NB4 (cell line): ENCODE data around the gene VPS9D1.
A peak's percentile ranks its signal among the peaks of the same experiment; 100 is the strongest.

Experiments used
- CTCF ChIP-seq: IDR thresholded peaks from one replicate; pipeline ENCODE4 v1.5.1; 2012; ENCODE audit warnings: low read depth, low read length
- POLR2A ChIP-seq: IDR thresholded peaks from 2 replicates; pipeline ENCODE4 v1.6.1; 2011; ENCODE audit warnings: mild to moderate bottlenecking; ENCODE audit not compliant: insufficient read length; ENCODE audit errors: extremely low read depth

DNA sequence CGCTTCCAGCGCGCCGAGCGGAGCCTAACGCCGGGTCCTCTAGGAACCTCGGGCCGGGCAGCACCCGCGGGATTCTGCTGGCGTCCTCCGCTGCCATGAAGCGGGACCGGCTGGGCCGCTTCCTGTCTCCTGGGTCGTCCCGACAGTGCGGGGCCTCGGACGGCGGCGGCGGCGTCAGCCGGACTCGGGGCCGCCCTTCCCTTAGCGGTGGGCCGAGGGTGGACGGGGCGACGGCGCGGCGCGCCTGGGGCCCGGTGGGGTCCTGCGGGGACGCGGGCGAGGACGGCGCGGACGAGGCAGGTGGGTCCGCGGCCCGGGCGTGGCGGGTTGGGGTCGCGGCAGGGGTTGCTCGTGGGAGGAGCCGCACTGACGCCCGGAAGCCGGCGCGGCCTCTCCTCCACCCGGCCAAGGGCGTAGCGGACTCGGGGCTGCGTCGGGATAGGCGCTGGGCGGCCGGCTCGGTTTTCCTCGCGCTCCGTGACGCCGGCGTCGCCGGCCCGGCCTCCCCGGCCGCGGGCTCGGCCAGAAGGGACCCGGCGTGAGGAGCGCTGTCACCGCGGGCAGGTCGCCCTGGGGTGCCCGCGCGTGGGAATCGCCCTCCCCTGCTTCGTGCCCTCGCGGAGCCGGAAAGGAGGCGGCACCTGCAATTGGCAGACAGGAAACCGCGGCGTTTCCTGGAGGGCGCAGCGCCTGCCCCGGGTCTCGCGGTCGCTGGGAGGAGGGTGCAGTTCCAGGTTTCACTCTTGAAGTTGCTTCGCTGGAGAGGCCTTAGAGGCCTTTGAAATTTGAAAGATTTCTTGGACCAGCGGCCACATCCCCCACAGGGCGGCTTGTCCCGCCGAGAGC is 1.1 kb upstream of the VPS9D1 start:
- TF ChIP-seq CTCF (no peak), POLR2A (peak; percentile 12)
